AG09309 (cell line): ENCODE data around the gene MYO18A.

Source experiments
- DNase-seq: peaks from one replicate; pipeline ENCODE4 v3.0.0-alpha.2; 2010; ENCODE audit warnings: low read depth
- H3K4me3 ChIP-seq: 2 replicates; pipeline ENCODE4 v1.5.1; 2011; ENCODE audit warnings: mild to moderate bottlenecking, low read depth, low read length, moderate library complexity; ENCODE audit not compliant: control insufficient read depth
- CTCF ChIP-seq: IDR thresholded peaks from 2 replicates; pipeline ENCODE4 v1.5.1; 2011; ENCODE audit warnings: mild to moderate bottlenecking, low read depth, low read length, inconsistent platforms; ENCODE audit not compliant: insufficient read depth, control insufficient read depth; ENCODE audit errors: missing control alignments

Gene MYO18A

GRCh38 chr17:29099527-29099926 lies 80.7 kb downstream of the MYO18A start:
- DNase-seq, result no peak
- H3K4me3 ChIP-seq, result no peak overlapping the region
- no peak for TF ChIP-seq CTCF

GRCh38 chr17:29096094-29096493 lies 84.1 kb downstream of the MYO18A start:
- TF ChIP-seq CTCF, result no peak
- H3K4me3 ChIP-seq, result no peak overlapping the region
- no peak for DNase-seq

GRCh38 chr17:29095439-29095838 lies 84.8 kb downstream of the MYO18A start:
- TF ChIP-seq CTCF, result no peak
- H3K4me3 ChIP-seq, result no peak overlapping the region
- DNase-seq, result no peak

GRCh38 chr17:29094101-29094708 lies 86.0 kb downstream of the MYO18A start:
- no peak overlapping the region for H3K4me3 ChIP-seq
- DNase-seq, result no peak
- TF ChIP-seq CTCF, result no peak

GRCh38 chr17:29093090-29093871 lies 86.9 kb downstream of the MYO18A start:
- no peak for TF ChIP-seq CTCF
- DNase-seq, result no peak
- H3K4me3 ChIP-seq, result no peak overlapping the region

GRCh38 chr17:29091606-29092289 lies 88.5 kb downstream of the MYO18A start:
- no peak for TF ChIP-seq CTCF
- DNase-seq, result no peak
- no peak overlapping the region for H3K4me3 ChIP-seq
